ENCODE data around the gene HOMER2.

Gene HOMER2

DNA sequence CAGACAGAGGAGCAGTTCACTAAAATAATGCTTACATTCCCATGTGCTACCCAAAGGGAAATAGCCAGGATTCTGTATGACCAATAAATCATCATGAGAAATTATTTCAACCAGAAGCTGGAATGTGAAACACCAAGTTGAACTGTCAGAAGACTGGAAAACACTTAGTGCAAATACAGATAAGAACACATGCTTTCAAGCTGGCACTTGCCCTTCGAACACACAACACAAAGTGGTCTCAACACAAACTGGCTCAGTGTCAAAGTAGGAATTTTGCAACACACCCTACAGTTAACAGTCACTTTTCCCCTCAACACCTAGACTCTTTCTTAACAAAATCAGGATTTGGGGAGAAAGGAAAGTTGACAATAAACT, 148.0 kb downstream of the HOMER2 start:
- ChIA-PET POLR2A (interaction anchor here (0.6 to 3.0 kb wide), 3 partner anchors 10 to 262 kb away, joined by 3 to 11 read pairs (median 7); no protein-coding TSS in a partner anchor), CTCF (interaction anchor here (0.6 to 1.1 kb wide), 3 partner anchors 32 to 274 kb away, joined by 3 to 7 read pairs (median 3); no protein-coding TSS in a partner anchor)
- no peaks in the 10 kb centered on the region for H3K36me3 ChIP-seq (ENCODE audit: control insufficient read depth in 2 of 2, insufficient read depth in 1 of 2, low read length in 2 of 2)
- peaks cover 15% of the 10 kb centered on the region for H3K4me1 ChIP-seq (ENCODE audit: control insufficient read depth, insufficient read depth, low read length)
- H3K4me3 ChIP-seq (ENCODE audit: low read depth, low read length): no peak overlapping the region
- TF ChIP-seq FEZF1 (tag by site-specific recombination; IDR thresholded peaks at IDR 0.05) (peak; percentile 71), ZSCAN4 (tag by site-specific recombination; IDR thresholded peaks at IDR 0.05) (no peak), OSR2 (tag by site-specific recombination; IDR thresholded peaks at IDR 0.05) (peak; percentile 37; the same call in 1 of the 2 replicates), ZBTB17 (tag by site-specific recombination; IDR thresholded peaks at IDR 0.05) (no peak), PRDM6 (tag by site-specific recombination; IDR thresholded peaks at IDR 0.05) (peak; percentile 34; the same call in 1 of the 2 replicates), TCF7L2 (IDR thresholded peaks at IDR 0.05; ENCODE audit: borderline replicate concordance, low read depth, low read length) (no peak), PRDM1 (tag by site-specific recombination; IDR thresholded peaks at IDR 0.05) (peak; percentile 74; the same call in 1 of the 2 replicates), ZNF660 (tag by site-specific recombination; IDR thresholded peaks at IDR 0.05) (no peak), ZNF560 (tag by site-specific recombination; IDR thresholded peaks at IDR 0.05; ENCODE audit: borderline replicate concordance) (no peak), ZBTB48 (tag by site-specific recombination; IDR thresholded peaks at IDR 0.05) (no peak), ZNF174 (tag by site-specific recombination; IDR thresholded peaks at IDR 0.05) (no peak), ZFHX2 (tag by site-specific recombination; conservative IDR thresholded peaks at IDR 0.05) (no peak), ZNF354C (tag by site-specific recombination; IDR thresholded peaks at IDR 0.05; ENCODE audit: borderline replicate concordance, low read depth) (no peak), ZNF221 (tag by site-specific recombination; IDR thresholded peaks at IDR 0.05; ENCODE audit: borderline replicate concordance) (no peak), ZNF639 (tag by site-specific recombination; IDR thresholded peaks at IDR 0.05) (no peak)
- TF ChIP-seq, protein P1, sequence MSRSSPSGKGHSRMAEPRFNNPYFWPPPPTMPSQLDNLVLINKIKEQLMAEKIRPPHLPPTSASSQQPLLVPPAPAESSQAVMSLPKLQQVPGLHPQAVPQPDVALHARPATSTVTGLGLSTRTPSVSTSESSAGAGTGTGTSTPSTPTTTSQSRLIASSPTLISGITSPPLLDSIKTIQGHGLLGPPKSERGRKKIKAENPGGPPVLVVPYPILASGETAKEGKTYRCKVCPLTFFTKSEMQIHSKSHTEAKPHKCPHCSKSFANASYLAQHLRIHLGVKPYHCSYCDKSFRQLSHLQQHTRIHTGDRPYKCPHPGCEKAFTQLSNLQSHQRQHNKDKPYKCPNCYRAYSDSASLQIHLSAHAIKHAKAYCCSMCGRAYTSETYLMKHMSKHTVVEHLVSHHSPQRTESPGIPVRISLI (tag by site-specific recombination; IDR thresholded peaks at IDR 0.05): no peak
- no peaks in the 10 kb centered on the region for H3K9me3 ChIP-seq (ENCODE audit: control insufficient read depth, insufficient read depth, low read depth, low read length)
- no peak overlapping the region for H3K27ac ChIP-seq (ENCODE audit: extremely low read depth, low read depth, low read length)

GRCh38 chr15:82803793-82804574, 148.5 kb downstream of the HOMER2 start:
- ChIA-PET CTCF (interaction anchor here (0.5 to 1.1 kb wide), 5 partner anchors 9 to 373 kb away, joined by 3 to 7 read pairs (median 3); no protein-coding TSS in a partner anchor), POLR2A (interaction anchor here (0.6 to 3.0 kb wide), 2 partner anchors 9 to 54 kb away, joined by 3 to 11 read pairs; no protein-coding TSS in a partner anchor)
- peaks cover 15% of the 10 kb centered on the region for H3K4me1 ChIP-seq (ENCODE audit: control insufficient read depth, insufficient read depth, low read length)
- H3K9me3 ChIP-seq (ENCODE audit: control insufficient read depth, insufficient read depth, low read depth, low read length): no peaks in the 10 kb centered on the region
- H3K36me3 ChIP-seq (ENCODE audit: control insufficient read depth in 2 of 2, insufficient read depth in 1 of 2, low read length in 2 of 2): no peaks in the 10 kb centered on the region
- no peak overlapping the region for H3K27ac ChIP-seq (ENCODE audit: extremely low read depth, low read depth, low read length)
- H3K4me3 ChIP-seq (ENCODE audit: low read depth, low read length): no peak overlapping the region
- TF ChIP-seq GLIS1 (tag by site-specific recombination; IDR thresholded peaks at IDR 0.05): peak; percentile 96
- TF ChIP-seq ZNF398 (tag by site-specific recombination; IDR thresholded peaks at IDR 0.05): no peak
- peak; percentile 64 for TF ChIP-seq IKZF3 (tag by site-specific recombination; IDR thresholded peaks at IDR 0.05)
- no peak for TF ChIP-seq ZNF776 (tag by site-specific recombination; IDR thresholded peaks at IDR 0.05; ENCODE audit: borderline replicate concordance)
- peak; percentile 25; the same call in 1 of the 2 replicates for TF ChIP-seq SP7 (tag by site-specific recombination; IDR thresholded peaks at IDR 0.05)
- 0 out of 2 replicates have a peak, but pooled peaks have one; percentile 38 for TF ChIP-seq KLF8 (tag by site-specific recombination; IDR thresholded peaks at IDR 0.05)
- TF ChIP-seq ZNF140 (tag by site-specific recombination; IDR thresholded peaks at IDR 0.05): no peak
- no peak for TF ChIP-seq ZNF214 (tag by site-specific recombination; IDR thresholded peaks at IDR 0.05; ENCODE audit: borderline replicate concordance)
- no peak for TF ChIP-seq ZXDB (tag by site-specific recombination; IDR thresholded peaks at IDR 0.05)
- peak; percentile 41; the same call in 1 of the 2 replicates for TF ChIP-seq ZNF24 (tag by site-specific recombination; IDR thresholded peaks at IDR 0.05)
- TF ChIP-seq ZNF335 (tag by site-specific recombination; conservative IDR thresholded peaks at IDR 0.05): peak; percentile 95
- peak; percentile 64 for TF ChIP-seq ZBTB17 (tag by site-specific recombination; IDR thresholded peaks at IDR 0.05)

All from HEK293 (cell line).